ENCODE measurements around the gene PLB1.

GRCh38 chr2:28664120-28664842 lies 168.4 kb downstream of the PLB1 start:
- TF ChIP-seq POLR2AphosphoS5 (IDR thresholded peaks at IDR 0.05; ENCODE audit: low read depth) (no peak), CTCF (IDR thresholded peaks at IDR 0.05; ENCODE audit: insufficient read depth, low read length) (no peak), REST (IDR thresholded peaks at IDR 0.05; ENCODE audit: insufficient replicate concordance, low read depth) (no peak), GABPA (IDR thresholded peaks at IDR 0.05; ENCODE audit: low read depth) (no peak)
